Thoracic aorta (tissue), 2 donors: Measurements from ENCODE around the gene TMEM156. TPM values are rescaled to one million over a fixed set of nuclear protein-coding genes. Genes with fewer than 3 reads are reported as not detected.

Experiments used
- ATAC-seq: fragments of 150-250 bp; one replicate; pipeline ENCODE4 v1.8.0; 2017; ENCODE audit warnings: low read depth; ENCODE audit not compliant: insufficient number of reproducible peaks, low FRiP score
- DNase-seq: peaks from one replicate; pipeline ENCODE4 v3.0.0-alpha.2; 2020; ENCODE audit warnings: low spot score
- H3K27ac ChIP-seq, 2 donors: fragments of 200-600 bp; sonication (generic); 1 replicate in 1 of 2; 2 replicates in 1 of 2; pipeline ENCODE4 v1.5.1; 2016; ENCODE audit warnings: mild to moderate bottlenecking in 2 of 2, moderate library complexity in 2 of 2
- H3K27me3 ChIP-seq: fragments of 200-600 bp; sonication (generic); replicated peaks from 2 replicates; pipeline ENCODE4 v1.6.0; 2016; ENCODE audit warnings: mild to moderate bottlenecking; ENCODE audit not compliant: insufficient read depth
- H3K36me3 ChIP-seq: fragments of 200-600 bp; sonication (generic); one replicate; pipeline ENCODE4 v1.5.1; 2016
- H3K4me1 ChIP-seq, 2 donors: fragments of 200-600 bp; sonication (generic); 1 replicate in 1 of 2; 2 replicates in 1 of 2; pipeline versions ENCODE4 v1.5.1 to v1.6.0; 2016; ENCODE audit warnings: low read depth in 2 of 2, mild to moderate bottlenecking in 1 of 2; ENCODE audit not compliant: control insufficient read depth in 1 of 2
- H3K4me3 ChIP-seq: fragments of 200-600 bp; sonication (generic); 2 replicates; pipeline ENCODE4 v1.5.1; 2016; ENCODE audit warnings: mild to moderate bottlenecking
- H3K9me3 ChIP-seq: fragments of 200-600 bp; sonication (generic); 2 replicates; pipeline ENCODE4 v1.5.1; 2016
- total RNA-seq, 2 donors: library from RNA; depleted of rRNA; stranded (reverse); fragments of >200 nt; gene quantifications; one replicate each; pipeline versions ENCODE4 v1.1.0 to v1.2.3, GENCODE V29; 2016
- TF ChIP-seq, protein P1 (sequence below): fragments of 200-600 bp; sonication (generic); IDR thresholded peaks from one replicate; pipeline ENCODE4 v1.5.1; 2019; ENCODE audit warnings: antibody characterized with exemption

TMEM156 gene
- total RNA-seq, 2 donors from 2014 or later: not detected

GRCh38 chr4:38980903-38981676 lies 51.1 kb downstream of the TMEM156 start:
- H3K36me3 ChIP-seq: no peaks in the 10 kb centered on the region
- H3K4me3 ChIP-seq: no peak overlapping the region
- no peaks in the 10 kb centered on the region for H3K4me1 ChIP-seq
- TF ChIP-seq, protein P1, sequence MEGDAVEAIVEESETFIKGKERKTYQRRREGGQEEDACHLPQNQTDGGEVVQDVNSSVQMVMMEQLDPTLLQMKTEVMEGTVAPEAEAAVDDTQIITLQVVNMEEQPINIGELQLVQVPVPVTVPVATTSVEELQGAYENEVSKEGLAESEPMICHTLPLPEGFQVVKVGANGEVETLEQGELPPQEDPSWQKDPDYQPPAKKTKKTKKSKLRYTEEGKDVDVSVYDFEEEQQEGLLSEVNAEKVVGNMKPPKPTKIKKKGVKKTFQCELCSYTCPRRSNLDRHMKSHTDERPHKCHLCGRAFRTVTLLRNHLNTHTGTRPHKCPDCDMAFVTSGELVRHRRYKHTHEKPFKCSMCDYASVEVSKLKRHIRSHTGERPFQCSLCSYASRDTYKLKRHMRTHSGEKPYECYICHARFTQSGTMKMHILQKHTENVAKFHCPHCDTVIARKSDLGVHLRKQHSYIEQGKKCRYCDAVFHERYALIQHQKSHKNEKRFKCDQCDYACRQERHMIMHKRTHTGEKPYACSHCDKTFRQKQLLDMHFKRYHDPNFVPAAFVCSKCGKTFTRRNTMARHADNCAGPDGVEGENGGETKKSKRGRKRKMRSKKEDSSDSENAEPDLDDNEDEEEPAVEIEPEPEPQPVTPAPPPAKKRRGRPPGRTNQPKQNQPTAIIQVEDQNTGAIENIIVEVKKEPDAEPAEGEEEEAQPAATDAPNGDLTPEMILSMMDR: no peak
- ATAC-seq (no peak), DNase-seq (no peak)
- no peaks in the 10 kb centered on the region for H3K27me3 ChIP-seq
- no peaks in the 10 kb centered on the region for H3K9me3 ChIP-seq
- H3K27ac ChIP-seq: no peak overlapping the region

GRCh38 chr4:38979511-38980230 lies 52.5 kb downstream of the TMEM156 start:
- H3K4me3 ChIP-seq: no peak overlapping the region
- H3K4me1 ChIP-seq: no peaks in the 10 kb centered on the region
- no peaks in the 10 kb centered on the region for H3K9me3 ChIP-seq
- no peaks in the 10 kb centered on the region for H3K36me3 ChIP-seq
- TF ChIP-seq, protein P1: no peak
- H3K27ac ChIP-seq: no peak overlapping the region
- no peak for DNase-seq
- H3K27me3 ChIP-seq: no peaks in the 10 kb centered on the region
- ATAC-seq: no peak

DNA sequence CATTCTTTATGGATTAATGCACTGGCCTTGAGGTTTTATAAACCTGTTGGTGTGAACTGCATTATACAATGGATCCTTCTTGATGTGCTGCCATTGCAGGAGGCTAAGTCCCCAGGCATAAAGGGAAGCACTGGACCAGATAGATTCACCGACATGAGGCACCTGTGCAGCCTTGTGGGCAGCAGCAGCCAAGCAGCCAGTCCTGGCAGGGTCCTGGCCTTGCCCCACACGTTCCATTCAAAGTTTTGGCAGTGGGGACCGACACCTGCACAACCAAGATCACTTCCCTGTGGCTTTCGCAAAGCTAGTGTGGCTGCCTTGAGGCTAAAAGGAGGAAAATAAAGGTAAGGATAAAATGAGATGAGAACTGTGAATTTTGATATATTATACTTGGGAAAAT lies 53.1 kb downstream of the TMEM156 start:
- no peak for ATAC-seq

DNA sequence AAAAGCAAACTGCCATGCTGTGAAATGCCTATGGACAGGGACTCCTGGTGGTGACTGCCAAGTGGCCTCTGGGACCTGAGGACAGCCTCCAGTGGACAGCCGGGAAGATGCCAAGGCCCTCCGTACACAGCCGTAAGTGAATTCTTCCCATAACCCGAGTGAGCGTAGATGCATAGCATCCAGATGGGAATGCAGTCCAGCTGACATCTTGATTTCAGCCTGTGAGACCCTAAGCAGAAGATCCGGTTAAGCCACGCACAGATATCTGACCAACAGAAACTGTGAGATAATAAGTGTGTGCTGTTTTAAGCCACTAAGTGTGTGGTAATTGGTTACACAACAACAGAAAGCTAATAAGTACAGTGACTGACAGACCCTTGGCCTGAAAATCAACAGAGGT lies 55.9 kb downstream of the TMEM156 start:
- TF ChIP-seq, protein P1: no peak
- Histone ChIP-seq H3K9me3 (no peaks in the 10 kb centered on the region), H3K36me3 (no peaks in the 10 kb centered on the region), H3K4me1 (no peaks in the 10 kb centered on the region), H3K27me3 (no peaks in the 10 kb centered on the region), H3K4me3 (no peak overlapping the region), H3K27ac (no peak overlapping the region)
- ATAC-seq (no peak), DNase-seq (no peak)

More for the DNA sequence above, 53.1 kb downstream of the TMEM156 start:
- DNase-seq: no peak
- H3K27ac ChIP-seq: no peak overlapping the region
- H3K4me1 ChIP-seq: no peaks in the 10 kb centered on the region
- no peaks in the 10 kb centered on the region for H3K9me3 ChIP-seq
- no peaks in the 10 kb centered on the region for H3K36me3 ChIP-seq
- no peak overlapping the region for H3K4me3 ChIP-seq
- TF ChIP-seq, protein P1: no peak
- H3K27me3 ChIP-seq: no peaks in the 10 kb centered on the region

- TF ChIP-seq, protein P1: no peak
- H3K27me3 ChIP-seq: no peaks in the 10 kb centered on the region
- H3K27ac ChIP-seq: no peak overlapping the region
- no peaks in the 10 kb centered on the region for H3K36me3 ChIP-seq
- ATAC-seq (no peak), DNase-seq (no peak)
- H3K9me3 ChIP-seq: no peaks in the 10 kb centered on the region
- no peaks in the 10 kb centered on the region for H3K4me1 ChIP-seq
- H3K4me3 ChIP-seq: no peak overlapping the region
These were observed 63.5 kb downstream of the TMEM156 start for GRCh38 chr4:38968668-38969067.
